ENCODE data around the gene ADAM19.
A peak's percentile ranks its signal among the peaks of the same experiment; 100 is the strongest.

The ADAM19 gene

GRCh38 chr5:157464519-157465171, 110.9 kb downstream of the ADAM19 start:
- peak in 1 of 3 donors; percentile 41 for DNase-seq (ENCODE audit: low read depth in 3 of 3, low spot score in 1 of 3)

GRCh38 chr5:157463621-157464518, 111.7 kb downstream of the ADAM19 start:
- DNase-seq (ENCODE audit: low read depth in 3 of 3, low spot score in 1 of 3): no peak

- no peak for DNase-seq (ENCODE audit: low read depth in 3 of 3, low spot score in 1 of 3)
Observed at GRCh38 chr5:157463081-157463480, 112.5 kb downstream of the ADAM19 start.

- DNase-seq (ENCODE audit: low read depth in 3 of 3, low spot score in 1 of 3): no peak
Observed at GRCh38 chr5:157460921-157461792, 114.4 kb downstream of the ADAM19 start.

GRCh38 chr5:157459715-157460599, 115.6 kb downstream of the ADAM19 start, which contains the start of gene NIPAL4:
TSS of gene NIPAL4 (plus strand) at chr5:157460213. CDS start at chr5:157460321, 108 bp downstream.
- DNase-seq (ENCODE audit: low read depth in 3 of 3, low spot score in 1 of 3): peak in 1 of 3 donors; percentile 42

- DNase-seq (ENCODE audit: low read depth in 3 of 3, low spot score in 1 of 3): no peak
Observed at GRCh38 chr5:157458835-157459234, 116.7 kb downstream of the ADAM19 start.

GRCh38 chr5:157457391-157457790, 118.2 kb downstream of the ADAM19 start:
- DNase-seq (ENCODE audit: low read depth in 3 of 3, low spot score in 1 of 3): no peak

- no peak for DNase-seq (ENCODE audit: low read depth in 3 of 3, low spot score in 1 of 3)
Observed at GRCh38 chr5:157456301-157456700, 119.3 kb downstream of the ADAM19 start.

GRCh38 chr5:157455057-157455456, 120.5 kb downstream of the ADAM19 start:
- DNase-seq (ENCODE audit: low read depth in 3 of 3, low spot score in 1 of 3): no peak

GRCh38 chr5:157454273-157454672, 121.3 kb downstream of the ADAM19 start:
- no peak for DNase-seq (ENCODE audit: low read depth in 3 of 3, low spot score in 1 of 3)

GRCh38 chr5:157451806-157452205, 123.8 kb downstream of the ADAM19 start:
- no peak for DNase-seq (ENCODE audit: low read depth in 3 of 3, low spot score in 1 of 3)

GRCh38 chr5:157450024-157450423, 125.6 kb downstream of the ADAM19 start:
- no peak for DNase-seq (ENCODE audit: low read depth in 3 of 3, low spot score in 1 of 3)

- DNase-seq (ENCODE audit: low read depth in 3 of 3, low spot score in 1 of 3): no peak
Observed at GRCh38 chr5:157449011-157449723, 126.4 kb downstream of the ADAM19 start.

GRCh38 chr5:157447201-157447637, 128.4 kb downstream of the ADAM19 start:
- DNase-seq (ENCODE audit: low read depth in 3 of 3, low spot score in 1 of 3): no peak

- no peak for DNase-seq (ENCODE audit: low read depth in 3 of 3, low spot score in 1 of 3)
Observed at GRCh38 chr5:157446412-157446935, 129.1 kb downstream of the ADAM19 start.

- DNase-seq (ENCODE audit: low read depth in 3 of 3, low spot score in 1 of 3): no peak
Observed at GRCh38 chr5:157445745-157446411, 129.7 kb downstream of the ADAM19 start.

- DNase-seq (ENCODE audit: low read depth in 3 of 3, low spot score in 1 of 3): no peak
Observed at GRCh38 chr5:157444224-157444623, 131.4 kb downstream of the ADAM19 start.

GRCh38 chr5:157443041-157443549, 132.5 kb downstream of the ADAM19 start:
- DNase-seq (ENCODE audit: low read depth in 3 of 3, low spot score in 1 of 3): no peak

- no peak for DNase-seq (ENCODE audit: low read depth in 3 of 3, low spot score in 1 of 3)
Observed at GRCh38 chr5:157434096-157434495, 141.5 kb downstream of the ADAM19 start.

Data from stimulated activated CD4-positive, alpha-beta T cell treated with anti-CD3 and anti-CD28 coated beads, TNF-alpha, amount 100 ng/mL, for 1 hour (primary cell).